B cell (primary cell): ENCODE results near the gene HDGF.

ENCODE experiments used
- CTCF ChIP-seq: fragments of 200-600 bp; IDR thresholded peaks from one replicate; pipeline ENCODE4 v1.8.0; 2022; ENCODE audit warnings: antibody characterized with exemption, mild to moderate bottlenecking
- EZH2 ChIP-seq: IDR thresholded peaks from 2 replicates; pipeline ENCODE4 v1.6.1; 2012; ENCODE audit warnings: borderline replicate concordance, low read depth, mild to moderate bottlenecking, moderate library complexity, low read length; ENCODE audit not compliant: insufficient read depth, poor library complexity, severe bottlenecking

DNA sequence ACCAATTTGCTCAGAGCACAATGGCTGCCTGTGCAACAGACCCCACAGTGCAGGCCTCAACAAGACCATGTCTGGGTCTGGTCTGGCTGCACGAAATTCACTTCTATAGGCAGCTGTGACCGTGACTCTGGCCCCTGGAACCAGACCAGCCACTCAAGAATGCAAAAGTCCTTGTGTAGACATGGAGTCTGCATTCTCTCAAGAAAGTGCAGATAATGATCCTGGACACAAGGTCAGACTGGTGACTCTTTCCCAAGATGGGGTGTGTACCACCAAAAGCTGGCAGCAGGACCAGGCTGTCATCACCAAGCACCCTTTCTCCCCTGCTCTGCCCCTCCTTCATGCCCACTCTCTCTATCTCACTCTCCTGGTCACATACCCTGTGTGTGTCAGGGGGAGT, 30.3 kb downstream of the HDGF start:
- TF ChIP-seq CTCF (no peak), EZH2 (no peak)
